Islet precursor cell (in vitro differentiated cells): ENCODE data around the gene YAF2.
A peak's percentile ranks its signal among the peaks of the same experiment; 100 is the strongest.

Experiments
- DNase-seq: peaks from one replicate; pipeline ENCODE4 v3.0.0-alpha.2; 2018

The YAF2 gene

GRCh38 chr12:42238240-42239140 is at the start of gene YAF2:
YAF2 (minus strand) TSS chr12:42238248; CDS start chr12:42238180, 68 bp downstream.
- DNase-seq, result peak; percentile 97

GRCh38 chr12:42286741-42287140 is 48.7 kb upstream of the YAF2 start:
- no peak for DNase-seq

- no peak for DNase-seq
Measured at GRCh38 chr12:42285431-42285830, 47.4 kb upstream of the YAF2 start.

GRCh38 chr12:42284876-42285275 is 46.8 kb upstream of the YAF2 start:
- no peak for DNase-seq

GRCh38 chr12:42284157-42284556 is 46.1 kb upstream of the YAF2 start:
- no peak for DNase-seq

GRCh38 chr12:42283739-42284138 is 45.7 kb upstream of the YAF2 start:
- no peak for DNase-seq

- DNase-seq, result no peak
Measured at GRCh38 chr12:42282294-42282693, 44.2 kb upstream of the YAF2 start.

GRCh38 chr12:42281844-42282243 is 43.8 kb upstream of the YAF2 start:
- no peak for DNase-seq

GRCh38 chr12:42281278-42281677 is 43.2 kb upstream of the YAF2 start:
- no peak for DNase-seq

GRCh38 chr12:42278128-42278510 is 40.1 kb upstream of the YAF2 start:
- no peak for DNase-seq

- no peak for DNase-seq
Measured at GRCh38 chr12:42277396-42278127, 39.5 kb upstream of the YAF2 start.

- DNase-seq, result no peak
Measured at GRCh38 chr12:42275499-42275898, 37.5 kb upstream of the YAF2 start.

GRCh38 chr12:42273706-42274105 is 35.7 kb upstream of the YAF2 start:
- DNase-seq, result no peak

- DNase-seq, result no peak
Measured at GRCh38 chr12:42270596-42270995, 32.5 kb upstream of the YAF2 start.

GRCh38 chr12:42267413-42268190 is 29.6 kb upstream of the YAF2 start:
- peak; percentile 63 for DNase-seq

- DNase-seq, result peak; percentile 73
Measured at GRCh38 chr12:42266579-42267230, 28.7 kb upstream of the YAF2 start.

- no peak for DNase-seq
Measured at GRCh38 chr12:42262271-42262670, 24.2 kb upstream of the YAF2 start.

- DNase-seq, result no peak
Measured at GRCh38 chr12:42261708-42262107, 23.7 kb upstream of the YAF2 start.

- no peak for DNase-seq
Measured at GRCh38 chr12:42260518-42260917, 22.5 kb upstream of the YAF2 start.

GRCh38 chr12:42259699-42260098 is 21.7 kb upstream of the YAF2 start:
- no peak for DNase-seq

GRCh38 chr12:42255866-42256261 is 17.8 kb upstream of the YAF2 start:
- DNase-seq, result no peak

GRCh38 chr12:42255221-42255865 is 17.3 kb upstream of the YAF2 start:
- no peak for DNase-seq
